GM12891 (cell line): ENCODE data around the gene KAT5.

Source experiments
- PAX5 ChIP-seq: IDR thresholded peaks from 2 replicates; pipeline ENCODE4 v1.6.1; 2011; ENCODE audit warnings: low read length, moderate library complexity, mild to moderate bottlenecking; ENCODE audit not compliant: insufficient read depth, severe bottlenecking
- POLR2A ChIP-seq: IDR thresholded peaks from 2 replicates; pipeline ENCODE4 v1.6.1; 2011; ENCODE audit warnings: low read depth, low read length, control low read depth
- POLR2AphosphoS5 ChIP-seq: IDR thresholded peaks from 2 replicates; pipeline ENCODE4 v1.6.1; 2011; ENCODE audit warnings: low read depth, low read length, control low read depth
- POU2F2 ChIP-seq: IDR thresholded peaks from 2 replicates; pipeline ENCODE4 v1.6.1; 2011; ENCODE audit warnings: low read depth, mild to moderate bottlenecking, control low read depth, low read length, moderate library complexity
- TAF1 ChIP-seq: IDR thresholded peaks from 2 replicates; pipeline ENCODE4 v1.6.1; 2011; ENCODE audit warnings: low read depth, low read length, control low read depth

- TF ChIP-seq POLR2A = no peak
- no peak for TF ChIP-seq POU2F2
- TF ChIP-seq PAX5 = no peak
- TF ChIP-seq POLR2AphosphoS5 = no peak
- TF ChIP-seq TAF1 = no peak
Observed at GRCh38 chr11:65698205-65698604, 13.8 kb upstream of the KAT5 start.
